ENCODE measurements around the gene SHLD1.
"Not testable (repeated sequence)": the region's sequence is repeated elsewhere in the genome, so short reads cannot be mapped to it uniquely, and the experiment has no call there.

The SHLD1 gene

DNA sequence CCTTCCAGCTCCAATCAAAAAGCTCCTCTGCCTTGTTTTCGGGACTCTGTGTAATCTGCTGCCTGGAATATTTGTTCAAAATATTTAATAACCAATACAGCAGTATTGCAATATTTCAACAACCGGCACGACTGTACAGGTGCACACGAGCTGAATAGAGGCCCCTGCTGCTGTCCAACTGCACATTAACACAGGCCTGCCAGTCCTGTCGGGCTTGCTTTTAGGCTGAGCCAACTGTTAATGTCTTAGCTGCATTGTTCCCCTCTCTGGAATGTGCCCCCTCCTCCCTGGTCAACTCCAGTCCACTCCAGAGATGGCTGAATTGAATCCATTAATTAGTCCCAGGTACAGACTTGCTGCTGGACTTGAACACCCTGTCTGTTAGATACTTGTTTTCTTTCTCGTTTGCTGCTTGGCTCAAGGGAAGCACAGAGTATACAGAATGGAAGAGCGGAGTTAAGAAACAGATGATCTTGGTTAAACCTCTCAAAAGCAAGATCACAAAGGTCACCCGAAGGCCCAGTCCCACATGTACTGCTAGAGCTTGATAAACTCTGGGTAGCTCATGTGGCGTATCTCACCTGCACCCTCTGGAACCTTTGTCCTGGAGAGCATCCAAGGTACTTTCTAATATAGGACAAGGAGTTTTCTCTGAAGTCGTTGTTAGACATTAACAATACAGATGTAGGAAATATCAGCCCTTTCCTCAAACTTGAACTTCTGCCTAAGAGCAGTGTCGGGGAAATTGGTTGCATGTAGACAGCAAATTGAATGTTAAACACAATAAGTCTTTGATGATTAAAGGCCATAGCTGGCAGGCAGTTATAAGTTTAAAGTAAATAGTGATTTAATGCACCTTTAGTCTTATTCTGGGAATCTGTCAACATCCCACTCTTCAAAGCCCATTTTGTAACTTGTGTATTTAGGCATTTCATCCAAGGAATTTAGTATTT, 31.9 kb downstream of the SHLD1 start:
- DNase-seq = no peak

DNA sequence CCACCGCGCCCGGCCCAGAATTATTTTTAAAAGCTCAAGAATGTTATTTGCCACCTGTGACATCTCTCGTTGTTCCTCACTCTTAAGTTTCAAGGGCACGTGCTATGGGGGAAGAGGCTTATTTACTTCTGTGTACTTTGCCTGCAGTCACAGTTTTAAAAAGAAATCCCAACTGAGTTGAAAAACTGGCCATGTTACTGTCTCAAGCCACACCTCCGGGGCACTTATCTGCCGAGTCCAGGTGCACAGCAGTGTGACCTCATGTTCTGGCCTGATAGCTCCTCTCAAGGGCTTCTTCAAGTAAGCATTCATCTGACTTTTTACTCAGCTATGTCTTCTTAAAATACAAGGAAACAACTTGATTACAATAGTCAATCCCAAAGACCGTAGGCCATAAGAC, 34.5 kb downstream of the SHLD1 start:
- DNase-seq = no peak

DNA sequence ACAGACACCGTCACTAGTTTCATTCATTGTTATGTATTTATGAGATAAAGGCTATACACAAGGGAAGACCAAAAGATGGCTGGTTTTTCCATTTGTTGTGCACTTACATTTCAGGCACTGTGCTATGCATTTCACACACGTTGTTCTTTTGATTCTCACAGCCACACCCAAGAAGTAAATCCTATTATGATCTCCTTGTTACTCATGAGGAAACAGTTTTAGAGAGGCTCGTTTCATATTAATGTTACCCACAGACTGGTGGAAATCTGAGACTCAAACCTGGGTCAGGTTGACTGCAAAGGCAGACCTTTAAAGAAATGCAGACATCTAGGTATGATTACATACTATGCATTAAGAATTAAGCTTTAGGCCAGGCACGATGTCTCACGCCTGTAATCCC, 34.9 kb downstream of the SHLD1 start:
- DNase-seq = no peak

DNA sequence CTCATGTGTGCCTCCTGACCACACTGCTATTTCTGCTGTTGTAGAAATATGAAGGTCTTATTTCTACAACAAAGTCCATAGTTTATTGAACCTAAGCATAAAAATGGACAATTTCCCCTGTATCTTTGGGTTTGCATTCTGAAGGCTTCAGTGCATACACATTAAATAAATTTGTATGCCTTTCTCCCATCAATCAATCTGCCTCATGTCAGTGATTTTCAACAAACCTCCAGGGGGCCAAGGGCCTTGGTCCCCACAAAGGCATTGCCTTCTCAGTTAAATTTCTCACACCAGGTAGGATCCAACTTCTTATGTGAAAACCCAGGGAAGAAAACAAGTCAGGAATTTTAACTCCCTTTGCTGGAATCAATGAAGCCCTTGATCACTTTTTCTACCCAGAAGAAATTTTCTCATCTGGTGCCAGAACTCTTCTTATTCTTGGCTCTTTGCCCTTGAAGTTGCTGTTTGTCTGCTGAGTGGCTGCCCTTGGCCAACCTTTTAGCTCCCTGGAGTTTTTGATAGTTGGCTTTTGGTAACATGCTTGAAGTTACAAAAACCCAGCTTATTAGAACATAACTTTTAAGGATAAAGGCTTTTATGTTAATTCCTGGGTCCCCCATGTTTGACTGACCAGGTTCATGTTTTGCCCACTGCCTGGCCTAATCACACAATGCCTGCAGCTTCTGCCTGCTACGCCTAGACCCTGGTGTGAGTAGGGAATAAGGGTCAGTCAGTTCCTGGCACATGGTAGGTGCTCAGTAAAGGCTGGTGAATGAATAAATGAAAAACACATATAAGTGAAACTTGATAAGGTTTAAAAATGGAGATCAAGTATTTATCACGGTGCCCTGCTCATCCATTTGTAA, 37.0 kb downstream of the SHLD1 start:
- DNase-seq = no peak

DNA sequence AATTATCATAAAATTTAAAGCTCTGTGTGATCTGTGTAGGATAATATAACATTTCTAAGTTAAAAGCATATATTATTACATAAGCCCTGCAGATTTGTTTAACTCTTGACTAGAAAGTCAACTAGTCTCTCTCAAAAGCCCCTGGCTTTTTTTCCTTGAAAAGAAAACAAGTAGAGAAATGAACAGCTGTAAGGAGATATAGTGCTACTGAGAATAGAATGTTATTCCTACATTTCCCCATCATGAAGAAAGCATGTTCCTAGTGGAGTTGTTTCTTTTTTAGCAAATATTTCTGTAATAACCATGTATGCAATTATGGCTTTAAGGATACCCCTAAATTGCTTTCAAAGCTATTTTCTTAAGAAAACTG, 37.6 kb downstream of the SHLD1 start:
- DNase-seq = no peak

DNA sequence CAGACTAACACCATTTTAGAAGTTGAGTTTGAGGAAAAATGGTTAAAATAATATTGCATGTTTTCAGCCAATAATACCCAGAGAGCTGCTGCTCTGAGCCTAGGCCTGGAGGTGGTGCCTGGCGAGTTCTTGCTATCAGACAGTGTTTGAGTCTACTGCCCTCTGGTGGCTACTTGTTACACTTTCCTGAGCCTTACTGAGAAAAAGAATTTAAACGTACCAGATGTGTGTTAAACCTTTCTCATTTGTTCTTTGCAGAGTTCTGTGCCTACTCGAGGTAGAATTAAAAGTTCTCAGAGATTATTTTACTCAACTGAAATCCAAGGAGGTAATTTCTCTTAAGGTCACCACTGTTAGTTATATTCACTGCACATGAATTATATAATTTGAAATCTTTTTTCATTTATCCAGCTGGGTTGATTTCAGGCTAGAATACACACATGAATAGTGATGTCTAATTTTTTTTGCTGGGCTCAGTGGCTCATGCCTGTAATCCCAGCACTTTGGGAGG, 38.2 kb downstream of the SHLD1 start:
- DNase-seq = peak; percentile 58

DNA sequence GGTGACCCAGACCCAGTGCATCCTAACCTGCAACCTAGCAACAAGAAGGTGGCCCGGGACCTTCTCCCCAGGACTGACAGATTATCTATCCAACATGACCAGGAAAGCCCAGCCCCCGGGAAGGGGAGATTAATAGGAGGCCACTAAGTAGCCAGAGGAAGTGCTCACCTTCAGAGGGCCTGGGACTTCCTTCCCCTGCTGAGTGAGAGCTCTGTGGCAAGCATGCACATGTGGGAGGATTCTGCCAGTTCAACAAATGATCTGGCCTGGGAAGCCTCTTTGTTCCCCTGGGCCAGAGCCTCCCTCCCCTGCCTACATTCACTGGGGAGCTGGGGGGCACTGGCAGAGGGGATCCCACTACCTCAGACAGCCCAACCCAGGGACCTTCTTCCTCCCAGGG, 39.6 kb downstream of the SHLD1 start:
- no peak for DNase-seq

DNA sequence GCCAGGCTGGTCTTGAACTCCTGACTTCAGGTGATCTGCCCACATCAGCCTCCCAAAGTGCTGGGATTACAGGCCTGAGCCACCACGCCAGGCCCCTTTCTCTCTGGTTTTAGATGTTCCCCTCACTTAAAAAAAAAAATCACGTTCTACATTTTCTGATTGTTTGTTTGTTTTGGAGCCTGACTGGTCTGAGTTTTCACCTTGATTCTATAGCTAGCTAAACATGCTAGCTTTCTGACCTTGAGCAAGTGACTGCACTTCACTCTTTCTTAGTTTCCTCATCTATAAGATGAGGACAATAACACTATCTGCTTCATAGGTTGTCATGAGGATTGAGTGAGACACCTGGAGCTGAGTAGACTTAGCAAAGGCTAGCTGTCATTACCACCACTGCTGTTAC, 43.7 kb downstream of the SHLD1 start:
- DNase-seq = no peak

DNA sequence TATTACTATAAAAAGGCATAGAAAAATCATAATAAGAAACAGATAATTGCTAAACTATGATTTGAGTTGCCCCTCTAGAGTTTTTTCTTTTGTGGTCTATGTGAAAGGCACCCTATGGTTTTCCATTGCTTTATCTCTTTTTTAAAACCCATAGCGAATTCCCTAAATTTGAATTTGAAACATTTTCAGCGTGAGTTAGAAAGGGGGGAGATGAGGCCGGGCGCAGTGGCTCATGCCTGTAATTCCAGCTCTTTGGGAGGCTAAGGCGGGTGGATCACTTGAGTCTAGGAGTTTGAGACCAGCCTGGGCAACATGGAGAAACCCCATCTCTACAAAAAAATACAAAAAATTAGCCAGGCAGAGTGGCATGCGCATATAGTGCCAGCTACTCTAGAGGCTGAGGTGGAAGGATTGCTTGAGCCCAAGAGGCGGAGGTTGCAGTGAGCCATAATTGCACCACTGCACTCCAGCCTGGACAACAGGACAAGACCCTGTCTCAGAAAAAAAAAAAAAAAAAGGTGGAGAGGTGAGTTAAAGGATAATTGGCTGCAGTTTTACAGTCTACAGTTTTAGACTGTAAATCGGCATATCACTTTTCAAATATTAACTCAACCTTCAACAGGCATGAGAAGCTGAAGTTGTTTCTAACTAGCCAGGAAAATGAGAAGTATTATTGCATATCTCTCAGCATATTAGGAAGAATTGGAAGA, 46.3 kb downstream of the SHLD1 start:
- DNase-seq = no peak

DNA sequence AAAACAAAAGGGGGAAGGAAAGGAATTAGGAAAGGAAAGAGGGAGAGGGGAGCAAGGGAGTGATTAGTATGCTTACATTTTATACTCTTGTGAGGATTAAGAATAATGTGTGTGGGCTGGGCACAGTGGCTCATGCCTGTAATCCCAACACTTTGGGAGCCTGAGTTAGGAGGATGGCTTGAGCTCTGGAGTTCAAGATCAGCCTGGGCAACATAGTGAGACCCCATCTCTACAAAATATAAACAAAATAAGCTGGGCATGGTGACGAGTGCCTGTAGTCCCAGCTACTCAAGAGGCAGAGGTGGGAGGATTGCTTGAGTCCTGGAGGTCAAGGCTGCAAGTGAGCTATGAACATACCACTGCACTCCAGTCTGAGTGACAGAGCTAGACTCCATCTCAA, 47.0 kb downstream of the SHLD1 start:
- no peak for DNase-seq

DNA sequence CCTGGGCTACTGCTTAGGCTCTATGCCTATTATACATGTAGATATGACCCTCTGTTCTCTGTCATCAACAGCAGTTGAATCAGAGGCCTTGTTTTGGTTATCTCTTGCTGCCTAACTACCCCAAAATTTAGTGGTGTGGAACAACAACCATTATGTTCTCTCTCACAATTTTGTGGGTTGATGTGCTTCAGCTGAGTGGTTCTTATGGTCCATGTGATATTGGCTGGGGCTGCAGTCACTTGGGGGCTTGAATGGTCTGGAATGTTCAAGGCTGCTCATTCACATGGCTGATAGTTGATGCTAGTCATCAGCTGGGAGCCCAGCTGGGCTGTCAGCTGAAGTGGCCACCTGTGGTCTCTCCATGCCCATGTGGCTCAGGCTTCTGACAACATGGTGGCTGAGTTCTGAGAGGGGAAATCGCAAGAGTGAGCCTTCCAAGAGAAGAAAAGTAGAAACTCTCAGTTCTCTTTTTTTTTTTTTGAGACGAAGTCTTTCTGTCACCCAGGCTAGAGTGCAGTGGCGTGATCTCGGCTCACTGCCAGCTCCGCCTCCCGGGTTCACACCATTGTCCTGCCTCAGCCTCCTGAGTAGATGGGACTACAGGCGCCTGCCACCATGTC, 47.8 kb downstream of the SHLD1 start:
- no peak for DNase-seq

DNA sequence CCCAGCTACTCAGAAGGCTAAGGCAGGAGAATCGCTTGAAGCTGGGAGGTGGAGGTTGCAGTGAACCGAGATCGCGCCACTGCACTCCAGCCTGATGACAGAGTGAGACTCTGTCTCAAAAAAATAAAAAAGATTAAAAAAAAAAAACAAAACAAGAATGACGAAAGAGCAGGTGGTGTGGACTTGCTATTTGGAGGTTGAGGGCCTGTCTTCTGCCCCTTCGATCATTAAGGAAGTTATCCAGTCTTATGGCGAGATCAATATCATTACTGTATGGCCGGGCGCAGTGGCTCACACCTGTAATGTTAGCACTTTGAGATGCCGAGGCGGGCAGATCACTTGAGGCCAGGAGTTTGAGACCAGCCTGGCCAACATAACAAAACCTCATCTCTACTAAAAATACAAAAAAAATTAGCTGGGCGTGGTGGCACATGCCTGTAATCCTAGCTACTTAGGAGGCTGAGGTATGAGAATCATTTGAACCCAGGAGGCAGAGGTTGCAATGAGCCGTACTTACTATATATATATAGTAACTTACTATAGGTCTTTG, 53.6 kb downstream of the SHLD1 start:
- not testable (repeated sequence) for DNase-seq

DNA sequence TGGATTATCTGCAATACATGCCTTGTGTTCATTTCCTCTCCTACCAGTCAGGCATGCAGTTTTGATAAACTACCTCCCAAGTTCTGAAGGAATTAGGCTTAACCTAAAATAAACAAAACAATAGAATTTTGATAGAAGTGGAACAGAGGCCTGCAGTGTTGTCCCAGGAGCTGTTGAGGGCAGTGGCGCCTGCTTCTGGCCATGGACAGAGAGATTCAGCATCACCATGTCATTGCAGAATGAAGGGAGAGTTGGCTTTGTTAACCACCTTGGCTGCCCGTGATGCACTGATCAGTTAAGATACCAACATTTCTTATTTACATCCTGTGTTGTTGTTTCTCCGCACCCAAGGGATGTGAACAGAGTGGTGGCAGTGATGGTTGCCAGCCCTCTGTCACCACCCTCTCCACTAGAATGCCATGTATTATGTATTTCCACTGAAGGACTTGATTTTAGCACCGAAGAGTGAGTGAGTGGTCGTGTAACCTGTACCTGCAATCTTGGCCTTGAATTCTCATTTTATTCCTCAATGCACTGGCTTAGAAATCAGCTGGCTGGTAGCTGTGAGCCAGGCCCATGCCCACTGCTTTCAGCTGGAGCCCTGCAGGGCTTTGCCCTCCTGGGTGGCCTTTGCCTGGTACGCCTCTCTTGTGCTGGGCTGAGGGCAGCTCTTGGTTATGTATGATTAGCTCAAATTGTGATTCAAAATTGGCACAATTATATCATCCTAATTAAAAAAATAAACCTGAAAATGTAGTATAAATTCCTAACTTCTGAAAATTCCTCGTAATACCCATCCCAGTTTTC, 56.5 kb downstream of the SHLD1 start:
- DNase-seq = no peak

DNA sequence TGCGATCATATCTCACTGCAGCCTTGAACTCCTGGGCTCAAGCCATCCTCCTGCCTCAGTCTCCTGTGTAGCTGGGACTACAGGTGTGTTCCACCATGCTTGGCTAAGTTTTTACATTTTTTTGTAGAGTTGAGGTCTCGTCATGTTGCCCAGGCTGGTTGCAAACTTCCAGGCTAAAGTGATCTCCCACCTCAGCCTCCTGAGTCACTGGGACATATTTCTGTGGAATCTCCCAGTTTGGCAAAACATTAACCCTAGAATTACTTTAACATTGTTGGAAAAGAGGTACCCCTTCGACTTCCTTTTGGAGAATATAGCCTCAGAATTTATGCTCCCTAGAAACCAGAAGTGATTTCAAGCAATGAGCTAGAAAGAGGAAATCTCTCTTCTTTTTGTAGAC, 57.2 kb downstream of the SHLD1 start:
- no peak for DNase-seq

DNA sequence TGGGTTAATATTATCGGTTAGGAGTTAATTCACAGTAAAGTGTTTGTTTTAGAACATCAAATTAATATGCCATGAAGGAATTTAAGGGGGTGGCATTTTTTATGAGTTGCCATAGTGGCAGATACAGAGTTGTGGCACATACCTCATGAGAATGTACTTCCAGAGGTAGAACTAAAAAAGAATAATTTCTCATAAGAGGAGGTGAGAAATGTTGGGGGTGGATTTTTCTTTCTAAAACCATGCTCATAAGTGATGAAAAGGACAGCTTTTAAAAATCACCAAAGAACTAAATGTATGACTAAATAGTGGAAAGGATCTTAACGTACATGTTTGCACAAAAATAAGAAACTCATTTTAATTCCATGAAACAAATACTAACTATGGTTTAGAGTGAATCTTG, 58.7 kb downstream of the SHLD1 start:
- no peak for DNase-seq

DNA sequence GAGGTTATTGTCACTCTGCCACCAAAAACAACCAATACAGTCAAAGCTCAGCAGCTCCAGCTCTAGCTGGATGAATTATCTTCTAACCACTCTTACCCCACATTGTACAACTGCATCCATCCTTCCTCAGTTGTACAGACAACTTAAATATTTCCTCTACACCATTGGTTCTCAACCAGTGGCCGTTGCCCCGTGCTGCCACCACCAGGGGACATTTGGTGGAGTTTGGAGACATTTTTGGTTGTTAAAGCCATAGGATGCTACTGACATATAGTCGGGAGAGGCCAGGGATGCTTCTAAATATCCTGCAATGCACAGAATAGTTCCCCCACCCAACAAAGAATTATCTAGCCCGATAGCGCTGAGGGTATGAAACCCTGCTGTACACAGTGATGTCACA, 59.3 kb downstream of the SHLD1 start:
- no peak for DNase-seq

DNA sequence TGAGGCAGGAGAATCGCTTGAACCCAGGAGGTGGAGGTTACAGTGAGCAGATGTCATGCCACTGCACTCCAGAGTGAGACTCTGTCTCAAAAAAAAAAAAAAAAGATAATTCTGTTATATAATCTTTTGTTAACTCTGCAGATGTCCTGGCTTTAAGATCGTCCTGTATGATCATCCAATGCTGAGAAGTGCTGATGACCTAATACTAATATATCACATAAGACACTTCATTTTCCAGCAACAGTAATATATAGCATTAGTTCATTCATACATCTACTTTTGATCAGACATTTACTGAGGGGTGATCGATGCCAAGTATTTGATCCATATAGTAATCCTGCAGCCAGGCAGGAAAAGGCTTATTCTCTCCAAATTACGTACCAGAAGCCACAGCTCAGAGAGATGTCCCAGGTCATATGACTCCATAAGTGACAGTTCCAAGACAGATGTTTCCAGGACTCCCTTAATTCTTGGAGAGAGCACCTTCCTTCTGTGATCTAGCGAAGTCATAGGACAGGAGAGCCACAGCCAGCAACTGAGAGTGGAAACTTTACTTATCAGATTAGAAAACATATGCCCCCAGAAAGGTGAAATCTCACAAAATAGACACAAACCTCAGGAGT, 60.7 kb downstream of the SHLD1 start:
- no peak for DNase-seq

DNA sequence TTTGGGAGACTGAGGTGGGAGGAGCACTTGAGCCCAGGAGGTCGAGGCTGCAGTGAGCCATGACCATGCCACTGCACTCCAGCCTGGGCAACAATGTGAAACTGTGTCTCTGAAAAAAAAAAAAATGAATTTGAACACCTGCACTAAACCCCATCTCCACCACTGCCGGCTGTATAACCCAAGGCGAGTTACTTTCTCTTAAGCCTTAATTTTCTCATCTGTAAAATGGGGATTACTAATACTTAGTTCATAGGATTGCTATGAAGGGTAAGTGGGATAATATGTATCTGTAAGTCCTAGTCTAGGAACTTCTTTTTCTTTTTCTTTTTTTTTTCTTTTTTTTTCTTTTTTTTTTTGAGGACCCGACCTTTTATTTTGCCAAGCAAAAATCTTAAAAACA, 61.5 kb downstream of the SHLD1 start:
- DNase-seq = no peak

DNA sequence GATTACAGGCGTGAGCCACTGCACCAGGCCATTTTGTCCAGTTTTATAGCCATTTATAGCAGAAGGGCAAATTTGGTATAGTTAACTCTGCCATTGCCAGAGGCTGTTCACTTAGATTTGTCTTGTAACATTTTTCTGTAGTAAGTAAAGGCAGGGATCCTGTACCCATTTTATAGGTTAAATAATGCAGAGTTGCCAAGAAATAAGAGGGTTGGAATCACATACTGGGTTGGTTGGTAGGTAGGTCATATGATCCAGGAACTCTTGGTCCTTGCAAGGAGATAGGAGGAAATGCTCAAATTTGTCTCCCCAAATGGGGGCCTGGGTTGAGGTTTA, 68.1 kb downstream of the SHLD1 start:
- DNase-seq = no peak

DNA sequence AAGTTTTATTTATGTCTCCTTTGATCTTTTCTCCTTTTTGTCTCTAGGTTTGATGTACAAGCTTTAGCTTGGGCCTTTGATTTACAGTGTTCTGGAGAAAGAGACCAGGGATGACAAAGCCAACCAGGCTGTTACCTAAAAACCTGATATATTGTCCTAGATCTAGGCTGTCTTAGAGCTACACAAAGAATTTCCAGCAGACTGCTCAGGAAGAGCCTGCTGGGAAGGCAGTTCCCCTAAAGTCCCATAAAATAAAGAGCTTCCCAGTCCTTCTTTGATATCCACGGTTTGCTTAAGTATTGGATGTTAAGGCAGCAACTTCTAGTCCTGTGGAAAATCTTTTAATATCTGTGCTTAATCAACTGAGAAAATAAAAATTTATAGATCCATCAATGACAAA, 70.5 kb downstream of the SHLD1 start:
- DNase-seq = no peak

DNA sequence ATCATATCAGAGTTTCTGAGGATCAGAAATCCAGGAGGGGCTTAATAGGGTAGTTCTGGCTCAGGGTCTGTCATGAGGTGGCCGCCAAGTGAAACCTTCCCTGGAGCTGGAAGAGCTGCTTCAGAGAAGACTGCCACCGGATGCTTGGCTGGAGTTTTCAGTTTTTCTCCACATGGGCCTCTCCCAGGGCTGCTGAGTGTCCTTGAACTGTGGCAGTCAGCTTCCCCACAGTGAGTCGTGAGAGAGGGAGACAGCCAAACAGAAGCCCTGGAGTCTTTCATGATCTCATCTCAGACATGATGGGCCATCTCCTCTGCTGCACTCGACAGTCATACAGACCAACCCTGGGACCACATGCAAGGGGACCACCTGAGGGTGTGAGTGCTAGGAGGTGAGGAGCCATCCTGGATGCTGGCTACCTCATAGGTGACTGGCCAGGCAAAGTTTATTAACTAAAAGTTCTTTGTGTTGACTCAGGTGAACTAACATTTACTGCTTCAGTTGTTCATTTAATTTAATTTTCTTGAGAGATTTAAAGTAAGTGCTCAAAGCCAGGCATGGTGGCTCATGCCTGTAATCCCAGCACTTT, 71.5 kb downstream of the SHLD1 start:
- DNase-seq = no peak

Measured in DMS 273 treated with DMSO at 0.1 percent for 48 hours (cell line).